OCI-LY7 (cell line): Measurements from ENCODE around the gene PLPP4. TPM values are rescaled to one million over a fixed set of nuclear protein-coding genes. Genes with fewer than 3 reads are reported as not detected.

Source experiments
- BruUV-seq: library from RNA; stranded (reverse); fragments of 400-500 nt; replicated peaks from 2 replicates; lab custom pipeline; 2021; lab: Mats Ljungman, UMichigan
- CTCF ChIA-PET: fragments of 300-600 bp; sonication (Branson Sonifier 250); formaldehyde crosslinking; loops from one replicate; lab custom pipeline; 2022; ENCODE audit warnings: antibody characterized with exemption; ENCODE audit not compliant: unreplicated experiment; lab: Charles Lee
- POLR2A ChIA-PET: fragments of 300-600 bp; sonication (Branson Sonifier 250); formaldehyde crosslinking; loops from one replicate; lab custom pipeline; 2022; ENCODE audit warnings: antibody characterized with exemption; lab: Charles Lee
- DNase-seq: peaks from one replicate; pipeline ENCODE4 v3.0.0-alpha.2; 2015; ENCODE audit warnings: low spot score
- H2AFZ ChIP-seq: fragments of 200-600 bp; sonication (generic), shearing (Covaris generic); 2 replicates; pipeline ENCODE4 v1.6.1; 2014; ENCODE audit warnings: mild to moderate bottlenecking, antibody characterized with exemption, low read length, moderate library complexity
- H3K27ac ChIP-seq: fragments of 200-600 bp; sonication (generic); 2 replicates; pipeline ENCODE4 v1.5.1; 2014; ENCODE audit warnings: mixed run types, low read depth, mild to moderate bottlenecking, moderate library complexity, low read length, inconsistent platforms; ENCODE audit not compliant: poor library complexity, severe bottlenecking
- H3K36me3 ChIP-seq: fragments of 200-600 bp; sonication (generic); 2 replicates; pipeline ENCODE4 v1.6.1; 2014; ENCODE audit warnings: mild to moderate bottlenecking, antibody characterized with exemption, low read length, moderate library complexity, mixed read lengths; ENCODE audit not compliant: insufficient read depth
- H3K4me1 ChIP-seq: fragments of 200-600 bp; sonication (generic); 2 replicates; pipeline ENCODE4 v1.5.1; 2014; ENCODE audit warnings: mild to moderate bottlenecking, low read length; ENCODE audit not compliant: insufficient read depth, poor library complexity, severe bottlenecking
- H3K4me2 ChIP-seq: fragments of 200-600 bp; sonication (generic); 2 replicates; pipeline ENCODE4 v1.6.1; 2014; ENCODE audit warnings: mild to moderate bottlenecking, low read length
- H3K4me3 ChIP-seq: fragments of 200-600 bp; sonication (generic); 2 replicates; pipeline ENCODE4 v1.5.1; 2014; ENCODE audit warnings: mild to moderate bottlenecking, low read depth, low read length; ENCODE audit not compliant: poor library complexity, severe bottlenecking
- H3K79me2 ChIP-seq: fragments of 200-600 bp; sonication (generic); 2 replicates; pipeline ENCODE4 v1.6.1; 2016; ENCODE audit warnings: low read depth, mild to moderate bottlenecking, low read length, moderate library complexity, mixed read lengths; ENCODE audit not compliant: insufficient read depth
- H3K9me2 ChIP-seq: fragments of 200-600 bp; sonication (generic); 2 replicates; pipeline ENCODE4 v1.6.1; 2016; ENCODE audit warnings: mild to moderate bottlenecking, low read length, mixed read lengths; ENCODE audit not compliant: insufficient read depth
- H3K9me3 ChIP-seq: fragments of 200-600 bp; sonication (generic); 2 replicates; pipeline ENCODE4 v1.6.1; 2014; ENCODE audit warnings: mild to moderate bottlenecking, mixed run types, low read length, mixed read lengths
- H4K20me1 ChIP-seq: fragments of 200-600 bp; sonication (generic); 2 replicates; pipeline ENCODE4 v1.6.1; 2014; ENCODE audit warnings: mild to moderate bottlenecking, antibody characterized with exemption, low read length, moderate library complexity, mixed read lengths; ENCODE audit not compliant: insufficient read depth
- CTCF ChIP-seq: fragments of 200-600 bp; sonication (generic); conservative IDR thresholded peaks from 2 replicates; pipeline ENCODE4 v1.5.1; 2014; ENCODE audit warnings: mild to moderate bottlenecking, antibody characterized with exemption, low read length, moderate library complexity, mixed read lengths
- EZH2phosphoT487 ChIP-seq: fragments of 200-600 bp; sonication (generic); IDR thresholded peaks from 2 replicates; pipeline ENCODE4 v1.6.1; 2018; ENCODE audit warnings: low read depth, borderline replicate concordance, mild to moderate bottlenecking, mixed run types, antibody characterized with exemption, low read length, moderate library complexity, mixed read lengths
- intact Hi-C: fragments of 100-400 bp; cut with micrococcal nuclease; formaldehyde crosslinking; loops from one replicate; pipeline ENCODE4 v1.10.0; 2022; ENCODE audit not compliant: unreplicated experiment
- total RNA-seq, 2 experiments: library from RNA; depleted of rRNA in 1 of 2; stranded (reverse); fragments of >200 nt in 1 of 2; shearing (Covaris generic) in 1 of 2; gene quantifications; 2 replicates each; pipeline ENCODE4 v1.2.3, GENCODE V29; 2014 to 2022

The PLPP4 gene
- total RNA-seq, 2 experiments from 2014 or later = not detected

GRCh38 chr10:120516426-120516825 is 59.4 kb downstream of the PLPP4 start:
- H3K9me3 ChIP-seq = no peaks in the 10 kb centered on the region
- H3K9me2 ChIP-seq = no peaks in the 10 kb centered on the region
- BruUV-seq = no TSS peak
- no peaks in the 10 kb centered on the region for H3K4me1 ChIP-seq
- no peak overlapping the region for H3K27ac ChIP-seq
- no peak overlapping the region for H3K4me3 ChIP-seq
- no peaks in the 10 kb centered on the region for H3K79me2 ChIP-seq
- DNase-seq = no peak
- TF ChIP-seq EZH2phosphoT487 = no peak
- no peak for TF ChIP-seq CTCF
- CTCF ChIA-PET = no interaction called here
- H3K36me3 ChIP-seq = no peaks in the 10 kb centered on the region
- no peak overlapping the region for H2AFZ ChIP-seq
- no peaks in the 10 kb centered on the region for H4K20me1 ChIP-seq
- H3K4me2 ChIP-seq = no peak overlapping the region
- POLR2A ChIA-PET = no interaction called here
- intact Hi-C loops = no loop called here

GRCh38 chr10:120517196-120517595 is 60.2 kb downstream of the PLPP4 start:
- Histone ChIP-seq H2AFZ (no peak overlapping the region), H3K36me3 (no peaks in the 10 kb centered on the region), H3K79me2 (no peaks in the 10 kb centered on the region), H3K9me3 (no peaks in the 10 kb centered on the region), H3K4me3 (no peak overlapping the region), H3K9me2 (no peaks in the 10 kb centered on the region), H3K27ac (no peak overlapping the region), H4K20me1 (no peaks in the 10 kb centered on the region), H3K4me2 (no peak overlapping the region), H3K4me1 (no peaks in the 10 kb centered on the region)
- no peak for DNase-seq
- CTCF ChIA-PET = no interaction called here
- BruUV-seq = no TSS peak
- intact Hi-C loops = no loop called here
- TF ChIP-seq EZH2phosphoT487 = no peak
- TF ChIP-seq CTCF = no peak
- POLR2A ChIA-PET = interaction anchor here (0.6 kb wide), 1 partner anchor 57 kb away, joined by 3 read pairs; no protein-coding TSS in a partner anchor

GRCh38 chr10:120517881-120518484 is 61.0 kb downstream of the PLPP4 start:
- POLR2A ChIA-PET = interaction anchor here (1.1 kb wide), 1 partner anchor 8 kb away, joined by 4 read pairs; no protein-coding TSS in a partner anchor

More at GRCh38 chr10:120517881-120518484, 61.0 kb downstream of the PLPP4 start:
- TF ChIP-seq CTCF (no peak), EZH2phosphoT487 (no peak)
- BruUV-seq = no TSS peak
- Histone ChIP-seq H2AFZ (no peak overlapping the region), H3K4me1 (no peaks in the 10 kb centered on the region), H3K9me3 (no peaks in the 10 kb centered on the region), H3K4me3 (no peak overlapping the region), H3K79me2 (no peaks in the 10 kb centered on the region), H3K4me2 (no peak overlapping the region), H3K36me3 (no peaks in the 10 kb centered on the region), H3K9me2 (no peaks in the 10 kb centered on the region), H3K27ac (no peak overlapping the region), H4K20me1 (no peaks in the 10 kb centered on the region)
- intact Hi-C loops = no loop called here
- no peak for DNase-seq
- CTCF ChIA-PET = no interaction called here
